Left renal pelvis (tissue), 4 donors: ENCODE measurements around the gene TOM1L1. TPM values are rescaled to one million over a fixed set of nuclear protein-coding genes. Genes with fewer than 3 reads are reported as not detected.

Source experiments
- DNase-seq, 4 donors: peaks; one replicate each; pipeline ENCODE4 v3.0.0-alpha.2; 2013; ENCODE audit warnings: low read depth in 4 of 4, low spot score in 3 of 4
- polyA plus RNA-seq, 4 donors: library from polyadenylated mRNA; unstranded; fragments of 120-200 nt; gene quantifications; one replicate each; pipeline ENCODE4 v1.2.1, GENCODE V29; 2013; ENCODE audit not compliant: insufficient read length in 4 of 4

Gene TOM1L1
- polyA plus RNA-seq, 4 donors = 13.8 to 106 (median 99.4) TPM

DNA sequence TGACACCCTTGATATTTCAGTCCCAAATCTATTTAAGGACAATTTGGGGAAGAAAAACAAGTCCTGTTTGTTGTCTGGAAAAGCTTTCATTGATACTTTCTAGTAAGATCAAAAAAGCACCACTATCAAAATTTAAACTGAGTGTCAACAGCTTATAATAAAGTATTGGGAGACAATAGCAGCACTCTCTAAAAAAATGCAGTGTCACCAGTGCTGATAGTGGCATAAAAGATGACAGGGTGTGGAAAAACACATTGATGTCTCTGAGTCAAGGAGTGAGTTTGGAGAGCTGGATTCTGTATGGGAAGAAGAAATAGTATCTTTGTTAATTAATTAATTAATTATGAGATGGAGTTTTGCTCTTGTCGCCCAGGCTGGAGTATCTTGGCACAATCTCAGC is 8.3 kb upstream of the TOM1L1 start:
- no peak for DNase-seq

DNA sequence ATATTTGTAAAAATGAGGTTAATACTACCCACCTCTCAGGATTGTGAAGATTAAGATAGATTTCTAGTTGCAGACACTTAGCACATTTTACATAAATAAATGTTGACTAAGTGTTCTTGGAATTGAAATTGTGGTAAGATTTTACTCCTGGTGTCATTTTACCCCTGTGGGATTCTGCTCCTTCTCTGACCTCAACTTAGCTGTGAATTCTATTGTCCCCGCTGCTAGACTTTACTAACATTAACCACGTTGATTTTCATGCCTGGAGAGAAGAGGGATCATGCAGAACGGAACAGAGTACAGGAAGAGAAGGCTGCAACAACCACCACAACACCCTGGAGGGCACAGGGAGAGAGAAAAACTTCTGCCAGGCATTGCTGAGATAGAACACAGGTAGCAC is 2.1 kb upstream of the TOM1L1 start:
- no peak for DNase-seq

DNA sequence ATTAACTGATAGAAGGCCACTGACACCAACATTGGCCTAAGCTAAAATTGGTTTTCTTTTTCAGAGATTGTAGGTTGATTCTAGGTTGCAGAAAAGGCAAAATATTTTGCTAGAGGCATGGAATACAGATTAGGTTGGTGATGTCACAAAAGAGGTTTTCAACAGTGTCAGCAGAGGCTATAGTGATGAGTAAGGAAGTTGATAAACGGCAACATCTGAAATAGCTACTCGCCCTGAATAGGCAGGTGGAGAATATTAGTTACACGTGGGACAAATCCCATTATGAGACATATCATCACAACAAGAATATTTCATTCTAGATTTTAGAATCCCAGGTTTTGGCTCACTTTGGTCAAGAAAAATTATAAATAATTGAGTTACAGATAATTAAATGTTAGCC is 1.5 kb upstream of the TOM1L1 start:
- DNase-seq = no peak

GRCh38 chr17:54899721-54900456 is 763 bp upstream of the TOM1L1 start:
- no peak for DNase-seq

- DNase-seq = no peak
Observed at GRCh38 chr17:54901230-54901822, 674 bp downstream of the TOM1L1 start.

DNA sequence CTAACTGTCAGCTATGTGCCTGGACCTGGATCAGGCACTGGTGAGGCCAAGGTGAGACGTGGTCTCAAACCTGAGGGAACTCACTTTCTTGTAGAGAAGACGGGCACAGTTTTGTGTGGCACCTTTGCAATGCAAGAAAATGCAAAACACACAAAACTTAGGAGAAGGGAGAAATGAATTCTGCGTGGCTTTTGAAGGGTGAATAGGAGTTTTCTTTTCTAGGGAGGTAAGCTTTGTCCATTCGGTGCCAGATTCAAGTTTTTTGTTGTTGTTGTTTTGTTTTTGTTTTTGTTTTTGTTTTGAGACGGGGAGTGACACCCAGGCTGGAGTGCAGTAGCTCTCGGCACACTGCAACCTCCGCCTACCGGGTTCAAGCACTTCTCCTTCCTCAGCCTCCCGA is 1.4 kb downstream of the TOM1L1 start:
- DNase-seq = no peak

GRCh38 chr17:54902611-54903010 is 2.0 kb downstream of the TOM1L1 start:
- DNase-seq = no peak

DNA sequence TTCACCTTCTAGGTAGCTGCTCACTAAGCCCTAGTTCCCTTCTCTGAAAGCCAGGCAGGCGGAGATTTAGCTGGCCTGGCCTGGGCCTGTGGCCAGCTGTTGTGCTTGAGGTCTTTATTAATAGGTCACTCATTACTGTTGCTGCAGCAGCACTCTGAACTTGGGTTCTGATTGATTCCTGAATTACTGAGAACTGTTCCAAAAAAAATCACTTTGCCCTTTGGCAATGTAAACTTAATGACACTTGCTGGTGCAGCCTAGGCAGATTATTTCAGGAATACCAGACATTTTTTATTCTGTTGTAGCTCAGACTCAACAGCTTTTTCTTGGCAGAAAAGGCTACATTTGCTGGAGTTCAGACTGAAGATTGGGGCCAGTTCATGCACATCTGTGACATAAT is 2.7 kb downstream of the TOM1L1 start:
- DNase-seq = peak in 1 of 4 donors; percentile 46

GRCh38 chr17:54906683-54907082 is 6.0 kb downstream of the TOM1L1 start:
- no peak for DNase-seq

DNA sequence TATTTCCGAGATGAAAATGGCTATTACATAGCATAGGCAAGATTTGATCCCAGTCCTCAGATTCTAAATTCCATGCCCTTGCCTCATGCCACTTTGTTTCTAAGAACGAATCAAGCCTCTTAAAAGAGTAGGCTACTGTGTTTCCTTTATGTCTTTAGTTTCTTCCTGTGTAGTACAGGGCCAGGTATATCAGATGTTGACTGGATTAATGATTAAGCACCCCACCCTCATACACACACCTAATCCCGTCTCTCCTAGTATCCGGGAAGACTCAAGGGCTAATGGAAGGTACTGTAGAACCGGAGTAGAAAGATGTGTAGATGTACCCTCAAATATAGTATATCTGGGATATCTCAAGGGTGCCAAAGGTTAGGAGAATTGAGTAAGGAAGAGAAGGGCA is 6.7 kb downstream of the TOM1L1 start:
- DNase-seq = no peak

DNA sequence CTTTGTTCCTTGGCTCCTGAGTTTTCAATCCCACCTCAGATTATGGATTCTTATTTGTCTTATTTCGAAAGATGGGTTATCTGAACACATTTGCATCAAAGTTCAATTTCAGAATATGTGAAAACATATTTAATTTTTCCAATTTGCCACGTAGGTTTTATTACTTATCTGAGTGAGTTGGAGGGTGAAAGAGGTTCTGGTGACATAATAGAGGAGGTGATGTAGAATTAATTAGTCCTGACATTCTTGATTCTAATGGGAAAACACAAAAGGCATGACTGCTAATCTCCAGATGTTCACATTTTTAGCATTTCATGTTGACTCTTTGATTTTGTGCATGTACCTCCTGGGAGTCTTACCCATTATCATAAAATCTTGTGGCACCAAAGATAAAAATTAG is 9.1 kb downstream of the TOM1L1 start:
- no peak for DNase-seq

DNA sequence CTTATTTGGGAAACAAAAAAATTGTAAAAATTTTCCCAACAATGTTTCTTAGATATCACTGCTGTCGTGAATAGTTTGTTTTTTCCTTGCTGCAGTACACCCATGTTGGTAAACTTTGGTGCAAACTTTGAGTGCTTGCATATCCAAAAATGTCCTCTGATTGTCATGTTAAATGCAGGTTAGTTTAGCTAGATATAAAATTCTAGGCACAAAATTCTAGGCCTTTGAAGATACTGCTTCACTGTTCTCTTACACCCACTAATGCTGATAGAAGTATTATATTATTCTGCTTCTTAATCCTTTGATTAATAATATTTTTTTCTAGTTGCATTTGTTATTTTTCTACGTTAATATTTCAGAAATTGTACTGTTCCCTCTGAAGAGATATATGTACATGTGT is 16.1 kb downstream of the TOM1L1 start:
- no peak for DNase-seq

GRCh38 chr17:54919425-54919824 is 18.8 kb downstream of the TOM1L1 start:
- DNase-seq = no peak

DNA sequence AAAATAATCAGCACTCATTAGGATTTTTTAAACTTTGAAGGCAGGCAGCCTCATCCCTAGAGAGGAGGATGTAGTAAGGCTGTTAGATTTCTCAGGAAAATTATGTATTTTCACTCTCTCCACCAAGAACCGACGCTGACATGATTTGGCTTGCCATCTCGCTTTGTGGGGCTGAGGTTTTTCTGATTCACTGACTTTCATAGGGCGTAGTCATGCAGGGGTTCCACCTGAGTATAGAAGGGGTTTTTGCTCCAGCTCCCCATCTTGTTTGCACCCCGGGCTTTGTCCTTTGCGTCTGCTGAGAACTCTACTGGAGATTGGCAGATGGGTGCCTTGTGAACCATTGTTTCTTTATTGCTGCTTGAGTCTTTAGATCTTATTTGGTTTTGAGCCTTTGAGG is 20.2 kb downstream of the TOM1L1 start:
- DNase-seq = no peak

DNA sequence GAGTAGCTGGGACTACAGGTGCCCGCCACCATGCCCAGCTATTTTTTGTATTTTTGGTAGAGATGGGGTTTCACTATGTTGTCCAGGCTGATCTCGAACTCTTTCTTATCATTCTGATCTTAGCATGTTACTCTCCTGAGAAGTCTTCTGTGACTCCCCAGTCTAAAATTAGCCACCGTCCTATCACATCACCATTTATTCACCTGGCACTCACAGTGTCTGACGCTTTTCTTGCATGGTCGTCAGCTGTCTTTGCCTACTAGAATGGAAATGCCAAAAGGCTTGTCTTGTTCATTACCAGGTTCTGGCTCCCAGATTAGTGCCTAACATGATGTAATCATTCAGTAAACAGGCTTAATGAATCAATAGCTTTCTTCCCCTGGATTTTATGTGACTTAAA is 23.8 kb downstream of the TOM1L1 start:
- no peak for DNase-seq

DNA sequence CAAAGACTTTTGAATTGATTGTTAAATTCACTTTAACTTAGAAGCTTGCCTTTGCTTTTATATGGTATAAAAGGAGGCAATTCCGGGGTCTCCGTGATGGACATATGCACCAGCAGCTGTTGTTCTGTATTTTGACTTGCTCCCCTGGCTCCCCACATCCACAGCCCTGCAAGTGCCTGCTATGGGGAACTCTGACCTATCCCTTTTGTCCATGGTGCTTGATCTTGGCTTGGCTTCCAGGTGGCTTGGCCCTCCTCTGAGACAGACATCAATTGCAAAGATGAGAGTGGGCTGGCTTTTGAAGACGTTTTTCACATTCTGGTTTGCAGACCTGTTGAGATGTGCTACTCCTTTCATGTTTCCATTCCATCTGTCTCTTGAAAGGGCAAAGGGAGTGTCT is 26.9 kb downstream of the TOM1L1 start:
- no peak for DNase-seq

- no peak for DNase-seq
Observed at GRCh38 chr17:54932711-54933110, 32.1 kb downstream of the TOM1L1 start.

DNA sequence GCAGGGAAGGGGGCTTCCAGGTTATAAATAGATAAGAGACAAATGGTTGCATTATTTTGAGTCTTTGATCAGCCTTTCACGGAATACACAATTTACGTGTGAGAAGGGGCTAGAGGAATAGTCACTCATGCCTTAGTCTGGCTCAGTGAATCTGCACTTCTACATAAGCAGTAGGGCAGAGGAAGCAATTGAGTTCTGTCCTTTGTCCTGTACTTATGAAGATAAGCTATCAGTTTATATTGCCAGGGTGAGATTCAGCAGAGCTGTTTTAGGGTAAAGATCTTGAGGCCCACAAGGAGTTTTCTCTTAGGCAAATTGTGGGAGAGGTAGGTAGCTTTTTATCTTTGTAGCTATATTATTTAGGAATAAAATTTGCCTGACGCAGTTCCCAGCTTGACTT is 33.3 kb downstream of the TOM1L1 start:
- no peak for DNase-seq

GRCh38 chr17:54935471-54935870 is 34.8 kb downstream of the TOM1L1 start:
- DNase-seq = no peak

GRCh38 chr17:54937018-54937417 is 36.4 kb downstream of the TOM1L1 start:
- DNase-seq = no peak

DNA sequence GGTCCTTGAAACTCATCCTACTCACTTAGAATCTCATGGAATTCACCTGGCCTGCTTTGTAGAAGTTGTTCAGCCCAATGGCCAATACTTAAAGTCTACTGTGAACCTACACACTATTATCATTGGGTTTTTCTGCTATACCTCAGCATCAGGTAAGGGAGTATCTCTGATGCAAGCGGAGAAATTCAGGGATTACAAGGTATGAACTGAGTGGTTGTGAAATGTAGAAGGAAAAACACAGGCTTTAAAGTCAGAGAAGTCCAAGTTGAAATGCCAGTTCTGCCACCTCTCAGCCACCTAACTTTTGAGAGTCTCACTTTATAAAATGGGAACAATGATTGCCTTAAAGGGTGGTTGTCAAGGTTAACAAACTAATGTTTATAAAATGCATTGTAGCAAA is 36.8 kb downstream of the TOM1L1 start:
- no peak for DNase-seq

- no peak for DNase-seq
Observed at GRCh38 chr17:54941285-54941684, 40.6 kb downstream of the TOM1L1 start.

DNA sequence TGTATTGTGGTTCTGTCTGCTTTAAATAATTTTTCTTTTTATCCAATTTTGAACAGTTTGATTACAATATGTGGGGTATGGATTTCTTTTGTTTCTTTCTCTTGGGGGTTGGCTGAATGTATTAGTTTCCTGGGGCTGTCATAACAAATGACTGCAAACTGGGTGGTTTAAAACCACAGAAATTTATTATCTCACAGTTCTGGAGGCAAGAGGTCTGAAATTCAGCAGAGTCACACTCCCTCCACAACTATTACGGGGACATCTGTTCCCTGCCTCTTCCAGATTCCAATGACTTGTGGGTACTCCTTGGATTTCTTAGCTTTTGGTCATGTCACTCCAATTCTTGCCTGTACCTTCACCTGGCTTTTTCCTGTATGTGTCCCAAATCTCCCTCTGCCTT is 44.1 kb downstream of the TOM1L1 start:
- DNase-seq = no peak
